ENCODE measurements around the gene GNB4.

DNA sequence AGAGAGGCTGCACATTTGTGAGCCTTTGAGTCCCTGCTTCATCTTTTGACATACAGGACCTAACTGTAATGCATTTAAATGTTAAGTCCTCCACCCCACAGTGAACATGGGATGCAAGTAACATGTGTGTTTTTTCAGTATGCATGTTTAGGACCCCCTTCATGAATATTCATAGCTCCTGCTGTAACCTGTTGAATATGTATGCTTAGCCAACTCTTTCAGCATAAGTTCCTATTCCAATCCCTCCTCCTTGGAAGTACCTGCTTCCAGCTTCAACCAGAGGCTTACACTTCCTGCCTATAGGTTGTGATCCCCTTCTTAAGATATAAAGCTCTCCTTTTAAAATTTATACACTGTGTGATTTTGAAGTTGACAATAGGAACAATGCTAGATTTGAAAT, 36.9 kb upstream of the GNB4 start:
- TF ChIP-seq CTCF (IDR thresholded peaks at IDR 0.05 in 8 of 11, conservative IDR thresholded peaks at IDR 0.05 in 3 of 11) (no peak), POLR2AphosphoS5 (IDR thresholded peaks at IDR 0.05) (no peak), POLR2A (IDR thresholded peaks at IDR 0.05) (no peak)
